Fibroblast of lung (primary cell): Measurements from ENCODE around the gene PCSK5. TPM values are rescaled to one million over a fixed set of nuclear protein-coding genes. Genes with fewer than 3 reads are reported as not detected.
A peak's percentile ranks its signal among the peaks of the same experiment; 100 is the strongest.

Source experiments
- DNase-seq, 2 donors: peaks; one replicate each; pipeline versions ENCODE4 v3.0.0 to v3.0.0-alpha.2; 2010; ENCODE audit warnings: low read depth in 2 of 2
- H2AFZ ChIP-seq: 2 replicates; pipeline ENCODE4 v1.5.1; 2012; ENCODE audit warnings: low read length, control low read depth, inconsistent platforms
- H3K27ac ChIP-seq: 2 replicates; pipeline ENCODE4 v1.5.1; 2011; ENCODE audit warnings: low read length, control low read depth; ENCODE audit not compliant: insufficient read depth
- H3K27me3 ChIP-seq: 2 replicates; pipeline ENCODE4 v1.5.1; 2011; ENCODE audit warnings: mild to moderate bottlenecking, low read length; ENCODE audit not compliant: control insufficient read depth, insufficient read depth
- H3K36me3 ChIP-seq: 2 replicates; pipeline ENCODE4 v1.5.1; 2011; ENCODE audit warnings: low read length; ENCODE audit not compliant: control insufficient read depth, insufficient read depth
- H3K4me1 ChIP-seq: 2 replicates; pipeline ENCODE4 v1.5.1; 2011; ENCODE audit warnings: low read length; ENCODE audit not compliant: control insufficient read depth, insufficient read depth; ENCODE audit errors: extremely low read depth
- H3K4me2 ChIP-seq: 2 replicates; pipeline ENCODE4 v1.5.1; 2011; ENCODE audit warnings: low read length, control low read depth; ENCODE audit not compliant: insufficient read depth; ENCODE audit errors: extremely low read depth
- H3K4me3 ChIP-seq, 4 experiments: fragments of 200-600 bp in 1 of 4; sonication (generic) in 1 of 4; replicated peaks in 1 of 4; 2 replicates each; pipeline ENCODE4 v1.5.1; 2011 to 2016; ENCODE audit warnings: low read length in 4 of 4, low read depth in 3 of 4, mild to moderate bottlenecking in 3 of 4, control low read depth in 2 of 4, inconsistent platforms in 1 of 4, mixed read lengths in 1 of 4; ENCODE audit not compliant: insufficient read depth in 1 of 4; ENCODE audit errors: control extremely low read depth in 1 of 4
- H3K79me2 ChIP-seq: 2 replicates; pipeline ENCODE4 v1.5.1; 2012; ENCODE audit warnings: mild to moderate bottlenecking, low read length, inconsistent platforms; ENCODE audit not compliant: control insufficient read depth, insufficient read depth
- H3K9ac ChIP-seq: 2 replicates; pipeline ENCODE4 v1.5.1; 2011; ENCODE audit warnings: mild to moderate bottlenecking, low read length, control low read depth; ENCODE audit not compliant: insufficient read depth
- H3K9me3 ChIP-seq: 2 replicates; pipeline ENCODE4 v1.5.1; 2012; ENCODE audit warnings: low read depth, low read length; ENCODE audit not compliant: control insufficient read depth, insufficient read depth
- H4K20me1 ChIP-seq: 2 replicates; pipeline ENCODE4 v1.5.1; 2011; ENCODE audit warnings: low read length; ENCODE audit not compliant: control insufficient read depth, insufficient read depth; ENCODE audit errors: extremely low read depth
- CTCF ChIP-seq, 2 donors: IDR thresholded peaks in 1 of 2; conservative IDR thresholded peaks in 1 of 2; 1 replicate in 1 of 2; 2 replicates in 1 of 2; pipeline ENCODE4 v1.5.1; 2011 to 2012; ENCODE audit warnings: low read length in 2 of 2, control low read depth in 1 of 2, inconsistent platforms in 1 of 2, low read depth in 1 of 2, mild to moderate bottlenecking in 1 of 2
- EZH2 ChIP-seq: IDR thresholded peaks from 2 replicates; pipeline ENCODE4 v1.5.1; 2012; ENCODE audit warnings: low read length, control low read depth, mild to moderate bottlenecking; ENCODE audit errors: missing control alignments
- polyA plus RNA-seq, 2 donors: library from polyadenylated mRNA; depleted of rRNA in 1 of 2; stranded (reverse) in 1 of 2; unstranded in 1 of 2; fragments of >200 nt; gene quantifications; 2 replicates each; pipeline ENCODE4 v1.2.1, GENCODE V29; 2011 to 2012; ENCODE audit warnings: missing spikeins in 1 of 2
- total RNA-seq: library from RNA; depleted of rRNA; stranded (reverse); fragments of >200 nt; gene quantifications from 2 replicates; pipeline ENCODE4 v1.2.1, GENCODE V29; 2014

The PCSK5 gene
- total and polyA plus RNA-seq, 2 donors (not counting 1 experiment from before 2014, with no cell fraction given): 3.1 to 4.8 TPM

- H3K4me2 ChIP-seq: no peak overlapping the region
- no peak for TF ChIP-seq CTCF (conservative IDR thresholded peaks at IDR 0.05 in 1 of 2, IDR thresholded peaks at IDR 0.05 in 1 of 2; ENCODE audit: low read depth in 1 of 2, low read length in 2 of 2)
- H2AFZ ChIP-seq: peak overlapping the region; percentile 28
- no peaks in the 10 kb centered on the region for H3K27me3 ChIP-seq
- H3K27ac ChIP-seq: no peak overlapping the region
- no peaks in the 10 kb centered on the region for H3K4me1 ChIP-seq
- H4K20me1 ChIP-seq: no peaks in the 10 kb centered on the region
- DNase-seq: no peak
- no peaks in the 10 kb centered on the region for H3K9me3 ChIP-seq
- H3K4me3 ChIP-seq: no peak overlapping the region
- no peaks in the 10 kb centered on the region for H3K36me3 ChIP-seq
- no peak overlapping the region for H3K9ac ChIP-seq
- no peaks in the 10 kb centered on the region for H3K79me2 ChIP-seq
These were observed 210.6 kb downstream of the PCSK5 start for GRCh38 chr9:76101075-76101474.

- Histone ChIP-seq H3K79me2 (no peaks in the 10 kb centered on the region), H3K36me3 (no peaks in the 10 kb centered on the region), H3K4me3 (no peak overlapping the region), H3K27me3 (no peaks in the 10 kb centered on the region), H3K9ac (no peak overlapping the region), H4K20me1 (no peaks in the 10 kb centered on the region), H3K9me3 (no peaks in the 10 kb centered on the region), H3K27ac (no peak overlapping the region), H3K4me1 (no peaks in the 10 kb centered on the region), H3K4me2 (no peak overlapping the region), H2AFZ (no peak overlapping the region)
- no peak for DNase-seq
- TF ChIP-seq CTCF (conservative IDR thresholded peaks at IDR 0.05 in 1 of 2, IDR thresholded peaks at IDR 0.05 in 1 of 2; ENCODE audit: low read depth in 1 of 2, low read length in 2 of 2) (no peak), EZH2 (no peak)
These were observed 211.0 kb downstream of the PCSK5 start for GRCh38 chr9:76101491-76101890.

GRCh38 chr9:76101947-76102346, 211.5 kb downstream of the PCSK5 start:
- H3K36me3 ChIP-seq: no peaks in the 10 kb centered on the region
- H4K20me1 ChIP-seq: no peaks in the 10 kb centered on the region
- no peak overlapping the region for H3K27ac ChIP-seq
- H3K9me3 ChIP-seq: no peaks in the 10 kb centered on the region
- H3K9ac ChIP-seq: no peak overlapping the region
- H3K4me3 ChIP-seq: no peak overlapping the region
- H3K79me2 ChIP-seq: no peaks in the 10 kb centered on the region
- no peak for DNase-seq
- H3K4me2 ChIP-seq: no peak overlapping the region
- no peak for TF ChIP-seq EZH2
- no peak for TF ChIP-seq CTCF (conservative IDR thresholded peaks at IDR 0.05 in 1 of 2, IDR thresholded peaks at IDR 0.05 in 1 of 2; ENCODE audit: low read depth in 1 of 2, low read length in 2 of 2)
- H3K4me1 ChIP-seq: no peaks in the 10 kb centered on the region
- H3K27me3 ChIP-seq: no peaks in the 10 kb centered on the region
- H2AFZ ChIP-seq: no peak overlapping the region
